ENCODE results near the gene LIMS2.

The LIMS2 gene

GRCh38 chr2:127674241-127675209 lies 805 bp downstream of the LIMS2 start:
- no peak for DNase-seq

- no peak for DNase-seq
These were observed 1.9 kb downstream of the LIMS2 start for GRCh38 chr2:127673291-127674069.

GRCh38 chr2:127672341-127673224 lies 2.7 kb downstream of the LIMS2 start:
- DNase-seq, result no peak

- no peak for DNase-seq
These were observed 3.6 kb downstream of the LIMS2 start for GRCh38 chr2:127671557-127672302.

- DNase-seq, result no peak
These were observed 4.4 kb downstream of the LIMS2 start for GRCh38 chr2:127670957-127671290.

GRCh38 chr2:127670055-127670956 lies 5.0 kb downstream of the LIMS2 start:
- no peak for DNase-seq

GRCh38 chr2:127669056-127669455 lies 6.3 kb downstream of the LIMS2 start:
- no peak for DNase-seq

GRCh38 chr2:127665267-127665893 lies 9.9 kb downstream of the LIMS2 start:
- DNase-seq, result no peak

- no peak for DNase-seq
These were observed 10.5 kb downstream of the LIMS2 start for GRCh38 chr2:127664895-127665225.

- DNase-seq, result no peak
These were observed 11.1 kb downstream of the LIMS2 start for GRCh38 chr2:127664065-127664894.

- DNase-seq, result no peak
These were observed 11.7 kb downstream of the LIMS2 start for GRCh38 chr2:127663566-127664064.

- no peak for DNase-seq
These were observed 12.3 kb downstream of the LIMS2 start for GRCh38 chr2:127662937-127663565.

GRCh38 chr2:127661949-127662510 lies 13.3 kb downstream of the LIMS2 start:
- DNase-seq, result no peak

- no peak for DNase-seq
These were observed 14.2 kb downstream of the LIMS2 start for GRCh38 chr2:127661072-127661649.

- no peak for DNase-seq
These were observed 15.1 kb downstream of the LIMS2 start for GRCh38 chr2:127660291-127660578.

- DNase-seq, result no peak
These were observed 15.7 kb downstream of the LIMS2 start for GRCh38 chr2:127659408-127660290.

- DNase-seq, result no peak
These were observed 16.5 kb downstream of the LIMS2 start for GRCh38 chr2:127658641-127659407.
